ENCODE measurements around the gene STMP1.

DNA sequence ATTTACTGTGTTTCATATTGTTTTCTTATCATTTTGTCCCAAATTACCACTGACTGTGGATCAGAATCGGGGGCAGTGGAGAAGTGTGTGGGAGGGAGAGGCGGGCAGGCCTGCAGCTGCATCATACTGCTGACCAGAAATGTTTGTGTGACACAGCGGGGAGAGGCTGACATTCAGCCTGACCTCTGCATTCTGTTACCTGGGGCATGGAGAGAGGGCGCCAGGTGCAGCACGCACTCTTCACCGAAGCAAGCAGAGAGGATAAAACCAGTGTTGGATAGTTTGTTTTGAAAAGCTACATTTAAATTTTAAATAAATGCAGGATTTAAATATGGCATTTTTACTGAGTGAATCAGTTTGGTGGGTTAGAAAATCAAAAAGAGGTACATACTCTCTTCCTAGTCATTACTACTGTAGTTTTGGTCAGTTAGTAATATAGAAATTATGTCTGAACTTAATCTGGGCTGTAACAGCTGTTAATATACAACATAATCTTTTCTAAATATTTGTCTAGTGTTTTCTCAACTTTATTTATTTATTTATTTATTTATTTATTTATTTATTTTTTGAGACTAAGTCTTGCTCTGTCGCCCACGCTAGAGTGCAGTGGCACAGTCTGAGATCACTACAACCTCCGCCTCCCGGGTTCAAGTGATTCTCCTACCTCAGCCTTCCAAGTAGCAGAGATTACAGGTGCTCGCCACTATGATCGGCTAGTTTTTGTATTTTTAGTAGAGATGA is 8.8 kb upstream of the STMP1 start:
- no peak for TF ChIP-seq CBX2 (IDR thresholded peaks at IDR 0.05; ENCODE audit: borderline replicate concordance, low read depth)
- TF ChIP-seq RAD21 (conservative IDR thresholded peaks at IDR 0.05 in 1 of 2, IDR thresholded peaks at IDR 0.05 in 1 of 2) = no peak

Measured in A549 (cell line).